Stimulated activated CD8-positive, alpha-beta memory T cell treated with anti-CD3 and anti-CD28 coated beads, Interleukin-15, amount 100 ng/mL, for 24 hours (primary cell): Measurements from ENCODE around the gene PYGM.

Experiments used
- DNase-seq: peaks from one replicate; pipeline ENCODE4 v3.0.0-alpha.2; 2020; ENCODE audit warnings: low read depth

Gene PYGM

DNA sequence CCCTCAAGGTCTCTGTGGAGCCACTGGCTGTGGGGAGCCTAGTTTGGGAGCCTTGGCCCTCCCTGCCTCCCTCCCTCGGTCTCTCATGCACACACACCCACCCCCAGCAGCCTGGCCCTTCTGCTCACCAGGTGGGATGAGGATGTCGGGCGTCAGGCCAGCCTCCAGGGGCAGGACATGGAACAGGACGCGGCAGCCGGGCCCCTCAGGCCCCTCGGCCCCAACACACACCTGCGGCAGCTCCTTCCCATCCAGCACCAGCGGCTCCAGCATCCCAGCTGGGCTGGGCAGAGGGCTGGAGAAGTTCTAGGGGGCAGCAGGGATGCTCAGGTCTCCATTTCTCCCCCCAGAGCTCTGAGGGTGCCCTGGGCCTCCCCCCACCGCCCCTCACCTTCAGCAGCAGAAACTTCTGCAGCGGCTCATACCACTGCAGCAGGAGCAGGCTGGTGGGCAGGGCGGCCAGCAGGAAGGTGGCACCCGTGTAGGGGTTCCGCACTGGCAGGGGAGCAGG, 32.1 kb upstream of the PYGM start:
- DNase-seq = no peak

DNA sequence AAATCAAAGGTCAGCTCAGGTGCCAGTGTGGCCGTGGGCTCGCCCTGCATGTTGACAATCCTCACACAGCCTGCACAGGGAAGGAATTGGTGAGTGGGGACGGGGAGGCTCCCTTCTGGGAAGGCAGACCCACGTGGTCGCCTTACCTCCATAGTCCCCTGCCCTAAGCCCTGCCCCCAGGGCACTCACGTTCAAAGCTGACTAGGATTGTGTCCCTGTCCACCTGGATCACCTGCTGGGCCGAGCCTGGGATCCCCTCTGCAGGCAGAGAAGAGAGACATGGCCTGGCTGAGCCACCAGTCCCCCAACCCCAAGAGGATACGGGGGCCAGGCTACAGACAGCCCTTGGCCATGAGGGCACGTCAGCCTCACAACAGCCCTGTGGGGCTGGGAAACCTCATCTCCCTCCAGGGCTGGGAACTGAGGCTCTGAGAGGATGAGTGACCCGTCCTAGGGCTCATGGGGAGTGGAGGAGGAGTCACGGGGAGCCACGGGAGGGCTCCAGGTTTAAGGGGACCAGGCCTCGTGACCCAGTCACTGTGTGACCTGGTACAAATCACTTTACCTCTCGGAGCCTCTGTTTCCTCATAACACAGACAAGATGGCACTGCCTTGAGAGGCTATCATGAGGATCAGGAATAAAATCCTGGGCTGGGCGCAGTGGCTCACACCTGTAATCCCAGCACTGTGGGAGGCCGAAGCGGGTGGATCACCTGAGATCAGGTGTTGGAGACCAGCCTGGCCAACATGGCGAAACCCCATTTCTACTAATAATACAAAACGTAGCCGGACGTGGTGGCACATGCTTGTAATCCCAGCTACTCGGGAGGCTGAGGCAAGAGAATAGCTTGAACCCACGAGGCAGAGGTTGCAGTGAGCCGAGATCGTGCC, 30.7 kb upstream of the PYGM start:
- no peak for DNase-seq

GRCh38 chr11:64789331-64790204, 29.8 kb upstream of the PYGM start:
- no peak for DNase-seq

GRCh38 chr11:64788321-64789215, 28.8 kb upstream of the PYGM start:
- DNase-seq = no peak

DNA sequence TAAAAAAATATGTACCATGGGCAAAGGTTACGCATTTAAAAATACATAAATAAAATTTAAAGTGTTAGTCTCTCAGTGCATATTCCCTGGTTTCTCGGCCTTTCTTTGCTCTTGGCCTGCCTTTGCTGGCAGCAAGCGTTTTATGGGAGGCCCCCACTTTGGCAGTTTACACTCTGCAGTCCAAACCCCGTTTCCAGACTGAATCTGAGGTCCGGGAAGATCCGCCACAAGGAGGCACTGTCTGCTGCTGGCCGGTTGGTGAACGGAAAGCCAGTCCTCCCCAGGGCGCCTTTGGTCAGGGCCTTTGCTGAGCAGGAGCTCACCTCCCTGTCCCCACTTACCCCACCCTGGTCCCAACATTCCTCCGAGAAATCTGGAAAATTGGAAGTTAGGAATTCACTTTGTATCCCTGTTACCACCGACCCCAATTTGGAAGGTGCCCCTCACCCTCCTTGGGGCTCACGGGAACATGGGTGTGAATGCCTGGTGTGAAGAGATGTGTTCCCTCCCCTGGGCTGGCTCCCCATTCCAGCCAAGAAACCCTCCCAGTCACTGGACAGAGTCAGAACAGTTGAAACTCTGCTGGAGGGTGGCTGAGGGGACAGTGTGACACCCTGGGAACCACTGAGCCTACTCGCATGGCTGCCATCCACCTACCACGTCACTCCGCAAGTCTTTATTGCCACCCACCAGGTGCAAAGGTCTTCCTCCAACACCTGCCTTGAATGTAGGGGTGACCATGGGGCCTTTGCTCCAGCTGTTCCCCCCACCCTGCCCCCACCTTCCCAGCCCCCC, 27.9 kb upstream of the PYGM start:
- DNase-seq = no peak

DNA sequence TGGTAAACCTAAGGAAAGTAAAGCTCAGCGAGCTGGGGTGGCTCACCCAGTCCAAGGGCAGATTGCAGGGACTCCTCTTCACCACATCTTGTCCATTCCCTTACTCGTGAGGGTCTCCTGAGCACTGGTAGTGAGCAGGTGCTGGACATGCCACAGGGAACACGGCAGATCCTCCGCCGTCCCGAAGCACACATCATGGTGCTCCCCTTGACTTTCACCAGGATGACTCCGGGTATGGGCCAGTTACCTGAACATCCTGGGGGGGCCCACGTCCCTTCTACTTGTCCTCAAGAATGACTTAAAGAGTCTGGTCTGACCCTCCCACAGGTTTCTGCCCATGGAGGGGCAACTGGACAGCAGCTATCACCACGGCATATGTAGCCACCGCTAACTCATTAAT, 26.5 kb upstream of the PYGM start:
- DNase-seq = no peak

GRCh38 chr11:64784813-64785581, 25.2 kb upstream of the PYGM start:
- no peak for DNase-seq

- peak; percentile 91 for DNase-seq
Measured at GRCh38 chr11:64778473-64779298, 18.9 kb upstream of the PYGM start, which contains the start of gene SF1. Gene SF1, minus strand, starts transcription at chr11:64778542. Its CDS starts 150 bp downstream, at chr11:64778392.

DNA sequence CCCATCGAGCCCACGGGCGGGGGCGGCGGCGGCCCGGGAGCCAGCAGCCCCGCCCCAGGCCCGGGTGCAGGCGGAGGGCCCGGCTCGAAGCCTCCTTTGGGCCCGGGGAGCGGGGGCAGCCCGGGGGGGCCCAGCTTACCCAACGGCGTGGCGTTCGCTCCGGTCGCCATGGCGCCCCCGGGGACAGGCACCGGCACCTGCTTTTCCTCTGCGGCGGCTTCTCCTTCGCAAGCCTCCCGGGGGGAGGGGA, 18.4 kb upstream of the PYGM start:
- DNase-seq = no peak

- peak; percentile 62 for DNase-seq
Measured at GRCh38 chr11:64777449-64778222, 17.9 kb upstream of the PYGM start.

- DNase-seq = no peak
Measured at GRCh38 chr11:64776875-64777274, 17.1 kb upstream of the PYGM start.

DNA sequence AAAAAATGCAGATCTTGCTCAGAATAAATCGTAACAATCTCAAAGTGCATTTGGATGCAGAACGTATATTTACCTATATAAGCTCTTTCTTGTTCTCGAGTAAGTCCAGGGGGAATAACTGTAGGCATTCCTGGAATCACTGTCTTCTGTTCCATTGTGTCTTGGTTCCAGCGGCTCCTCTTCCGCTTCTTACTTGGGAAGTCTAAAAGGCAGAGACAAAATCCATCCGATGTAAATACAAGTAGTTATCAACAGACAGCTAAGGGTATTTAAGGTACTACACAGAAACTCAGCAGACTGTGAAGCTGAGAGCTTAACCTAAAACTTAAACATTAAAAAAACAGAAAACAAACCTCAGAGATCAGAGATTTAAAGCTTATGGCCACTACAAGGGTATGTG, 16.7 kb upstream of the PYGM start:
- DNase-seq = no peak

DNA sequence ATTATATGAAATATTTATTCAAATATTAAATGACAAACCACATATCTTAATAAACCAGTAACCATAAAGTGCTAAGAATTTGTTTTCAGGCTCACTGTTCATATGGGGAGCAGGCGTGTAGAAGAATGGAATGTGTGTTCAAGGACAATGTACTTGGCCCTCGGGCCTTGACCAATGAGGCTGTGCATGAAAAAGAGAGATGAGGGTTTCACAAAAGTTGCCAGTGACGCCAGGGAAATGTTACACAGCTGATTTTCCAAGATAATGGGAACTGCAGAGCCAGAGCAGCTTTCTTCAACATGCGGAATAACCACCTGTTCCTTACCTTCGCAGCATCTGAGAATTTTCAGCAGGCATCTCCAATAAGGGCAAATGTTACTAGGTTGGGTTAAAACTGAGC, 14.4 kb upstream of the PYGM start:
- no peak for DNase-seq

- no peak for DNase-seq
Measured at GRCh38 chr11:64772303-64773018, 12.7 kb upstream of the PYGM start.

DNA sequence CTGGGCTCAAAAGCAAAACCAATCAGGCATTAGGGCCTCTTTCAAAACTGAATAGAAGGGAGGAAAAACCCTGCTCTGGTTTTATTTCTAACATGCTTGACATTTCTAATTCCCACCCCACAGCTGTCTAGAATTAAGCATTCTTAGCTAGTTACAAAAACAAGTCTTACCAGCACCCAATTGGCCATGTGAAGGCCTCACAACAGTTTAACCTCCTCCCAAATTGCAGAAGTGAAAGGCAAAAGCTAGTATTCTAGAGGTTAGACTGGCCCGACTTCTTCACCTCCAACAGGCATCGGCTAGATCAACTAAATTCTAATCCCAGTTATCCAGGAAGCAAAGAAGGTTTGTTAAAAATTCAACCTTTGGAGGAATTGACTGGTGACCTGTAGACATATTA, 12.1 kb upstream of the PYGM start:
- no peak for DNase-seq

DNA sequence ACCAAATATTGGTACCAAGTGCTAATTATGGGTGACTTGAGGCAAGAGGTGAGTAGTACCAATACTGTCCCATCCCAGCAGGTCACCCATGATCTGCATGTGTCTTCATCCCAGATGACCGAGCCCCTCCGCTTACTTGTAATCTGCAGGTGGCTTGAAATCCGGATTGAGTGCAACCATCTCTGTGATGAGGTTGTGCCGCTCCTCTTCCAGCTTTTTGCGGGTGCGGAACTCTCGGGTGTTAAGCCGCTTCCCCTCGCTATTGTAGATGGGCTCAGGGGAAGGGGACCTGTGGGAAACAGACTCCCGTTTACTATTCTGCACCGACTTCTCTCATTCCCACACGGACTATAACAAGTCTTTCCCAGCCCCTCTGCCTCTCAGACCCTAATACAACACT, 10.3 kb upstream of the PYGM start:
- no peak for DNase-seq

GRCh38 chr11:64769283-64769682, 9.5 kb upstream of the PYGM start:
- DNase-seq = no peak

GRCh38 chr11:64768300-64768694, 8.5 kb upstream of the PYGM start:
- DNase-seq = no peak
